ENCODE results near the gene CRYBB1.
A peak's percentile ranks its signal among the peaks of the same experiment; 100 is the strongest.

CRYBB1 gene

DNA sequence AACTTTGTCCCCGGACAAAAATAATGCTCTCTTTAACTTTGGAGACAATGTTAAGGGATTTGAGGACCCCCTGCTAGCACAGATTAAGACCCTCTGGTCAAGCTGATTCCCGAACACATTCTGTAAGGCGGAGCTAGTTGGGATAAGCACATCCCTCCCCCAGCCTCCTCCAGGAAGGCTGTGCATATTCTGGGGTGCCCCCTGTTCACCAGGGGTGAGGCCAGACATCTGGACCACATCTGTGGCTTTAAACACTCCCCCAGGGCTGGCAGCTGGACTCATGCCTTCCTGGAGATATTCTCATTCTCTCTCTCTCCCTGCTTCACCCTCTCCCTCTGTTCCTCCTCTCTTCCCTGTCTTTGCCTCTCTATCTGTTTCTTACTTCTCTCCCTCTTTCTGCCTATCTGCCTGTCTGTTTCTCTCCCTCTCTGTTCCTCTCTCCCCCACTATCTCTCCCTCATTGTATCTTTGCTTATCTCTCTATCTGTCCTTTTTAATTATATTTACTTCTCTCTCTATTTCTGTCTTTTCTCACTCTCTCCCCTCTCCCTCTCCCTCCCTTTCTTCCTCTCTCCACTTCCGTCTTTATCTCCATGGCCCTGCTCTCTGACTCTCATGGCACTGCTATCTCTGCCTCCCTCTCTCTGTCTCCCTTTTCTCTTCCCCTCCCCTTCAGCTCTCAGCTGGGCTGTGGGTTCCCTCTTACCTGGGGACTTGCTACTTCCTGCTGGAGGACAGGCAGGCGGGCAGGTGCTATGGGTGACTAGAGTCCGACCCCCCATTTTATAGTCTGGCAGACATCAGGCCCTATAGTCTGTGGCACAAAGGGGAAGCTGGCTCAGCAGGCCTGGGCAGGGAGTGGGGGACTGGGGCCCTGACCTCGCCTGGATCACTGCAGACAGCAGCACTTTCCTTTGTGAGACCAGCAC lies at the start of gene CRYBB1:
CRYBB1 (minus strand) TSS at position 757 of the 929 bp plus-strand sequence. CDS start 1,708 bp downstream, outside the sequence.
- DNase-seq = no peak

DNA sequence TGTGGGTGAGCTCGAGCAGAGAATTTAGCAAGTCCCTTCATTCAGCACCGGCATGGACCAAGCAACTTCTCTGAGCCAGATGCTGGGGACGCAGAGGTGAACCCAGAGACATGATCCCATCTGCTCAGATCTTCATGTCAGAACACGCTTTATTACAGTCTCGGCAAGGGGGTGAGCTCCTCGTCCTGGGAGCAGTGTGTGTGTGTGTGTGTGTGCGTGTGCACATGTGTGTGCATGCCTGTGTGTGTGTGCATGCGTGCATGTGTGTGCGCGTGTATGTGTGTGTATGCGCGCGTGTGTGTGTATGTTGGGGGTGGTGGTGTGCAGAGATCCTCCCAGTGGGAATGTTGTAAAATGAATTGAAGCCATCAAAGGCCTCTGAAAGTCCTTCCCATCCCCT lies 49.3 kb upstream of the CRYBB1 start:
- DNase-seq = no peak

DNA sequence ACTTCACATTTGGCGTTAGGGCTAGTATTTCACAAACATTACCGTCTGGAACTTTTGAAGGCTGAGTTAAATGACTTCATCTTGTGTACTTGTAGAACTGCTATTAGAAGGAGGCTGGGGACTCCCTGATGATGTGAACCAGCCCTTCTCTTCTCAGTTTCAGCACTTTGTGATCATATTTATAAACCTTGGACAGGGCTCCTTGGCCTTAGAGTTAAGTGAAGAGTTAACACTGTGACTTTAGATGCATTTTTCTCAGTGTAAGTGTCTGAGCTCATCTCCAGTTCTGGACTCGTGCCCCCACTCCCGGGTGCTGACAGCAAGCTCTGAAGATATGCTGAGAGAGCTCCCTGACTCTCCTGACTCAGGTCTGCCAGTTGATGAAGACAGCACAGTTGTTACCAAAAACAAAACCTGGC lies 48.0 kb upstream of the CRYBB1 start:
- DNase-seq = no peak

DNA sequence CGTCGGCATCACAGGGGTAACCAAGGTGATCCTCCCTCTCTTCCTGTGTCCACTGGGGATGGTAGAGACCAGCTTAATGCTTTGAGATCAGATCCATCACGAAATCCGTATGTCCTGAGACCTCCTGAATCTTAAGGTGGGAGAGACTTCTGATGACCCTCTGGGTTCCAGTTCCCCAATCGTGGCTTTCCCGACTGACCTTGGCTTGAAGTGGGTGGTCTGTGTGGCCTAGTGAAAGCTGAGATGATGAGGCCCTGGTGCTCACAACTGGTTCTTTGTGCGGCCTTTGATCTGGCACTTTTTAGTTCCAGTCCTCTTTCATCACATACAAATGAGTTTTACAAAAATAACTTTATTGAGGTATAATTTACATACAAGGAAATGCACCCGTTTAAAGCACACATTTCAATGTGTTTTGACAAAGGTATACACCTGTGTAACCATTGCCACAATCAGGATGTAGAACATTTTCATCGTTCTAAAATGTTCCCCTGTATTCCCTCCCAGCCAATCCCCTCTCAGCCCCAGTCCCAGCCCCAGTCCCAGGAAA lies 45.6 kb upstream of the CRYBB1 start:
- DNase-seq = no peak

DNA sequence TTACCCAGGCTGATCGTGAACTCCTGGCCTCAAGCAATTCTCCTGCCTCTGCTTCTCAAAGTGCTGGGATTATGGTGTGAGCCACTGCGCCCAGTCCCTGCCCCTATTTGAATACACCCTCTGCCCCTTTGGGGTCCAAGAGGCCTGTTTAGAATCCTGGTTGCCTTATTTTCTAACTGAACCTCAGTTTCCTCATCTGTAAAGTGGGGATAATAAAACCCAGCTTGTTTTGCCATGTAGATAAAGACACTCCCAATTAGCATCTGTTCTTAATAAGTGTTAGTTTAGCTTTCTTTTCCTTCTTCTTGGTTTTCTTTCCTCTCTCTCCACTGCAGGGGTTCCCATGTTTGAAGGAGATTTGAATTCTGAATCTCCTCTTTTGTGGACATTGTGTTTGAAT lies 44.3 kb upstream of the CRYBB1 start:
- DNase-seq = no peak

DNA sequence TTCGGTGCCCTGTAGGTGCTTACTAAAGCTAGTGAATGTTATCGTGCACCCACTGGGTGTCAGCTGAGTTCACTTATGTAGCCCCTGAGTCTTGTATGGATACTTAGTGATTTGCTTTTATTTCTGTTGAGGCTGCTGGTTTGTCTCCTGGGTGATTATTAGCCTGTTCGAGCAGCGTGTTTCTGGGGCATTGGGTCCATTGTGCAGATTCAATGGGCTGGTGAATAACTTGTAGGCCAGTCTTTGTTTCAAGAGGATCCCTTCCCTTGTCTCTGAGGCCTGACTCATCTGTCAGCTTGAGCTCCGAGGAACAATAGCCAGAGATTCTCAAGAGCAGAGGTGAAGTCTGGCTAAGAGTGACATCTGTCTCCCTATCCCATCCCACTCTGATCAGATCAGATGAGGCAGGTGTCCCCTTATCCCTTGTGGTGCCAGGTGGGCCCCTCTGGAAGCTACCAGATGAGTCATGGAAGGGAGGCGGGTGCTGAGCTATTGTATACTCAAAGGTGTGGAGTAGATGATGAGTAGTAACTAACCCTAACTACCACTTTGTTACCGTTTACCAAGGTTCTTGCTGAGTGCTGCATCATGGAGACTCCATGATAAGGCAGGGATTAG lies 43.2 kb upstream of the CRYBB1 start:
- peak; percentile 28 for DNase-seq

DNA sequence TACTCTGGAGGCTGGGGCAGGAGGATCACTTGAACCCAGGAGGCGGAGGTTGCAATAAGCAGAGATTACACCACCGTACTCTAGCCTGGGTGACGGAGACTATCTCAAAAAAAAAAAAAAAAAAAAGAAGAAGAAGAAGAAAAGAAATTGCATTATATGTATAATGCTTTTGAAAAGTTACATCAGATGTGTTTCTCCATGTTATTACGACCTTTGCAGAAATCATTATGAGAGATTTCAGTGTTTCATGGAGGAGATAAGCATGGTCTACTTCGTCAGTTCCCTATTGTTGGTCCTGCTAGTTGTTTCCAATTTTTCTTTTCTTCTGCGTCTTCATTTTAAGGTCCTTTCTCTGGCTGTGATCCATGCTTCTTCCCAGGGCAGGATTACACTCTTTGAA lies 42.5 kb upstream of the CRYBB1 start:
- DNase-seq = no peak

DNA sequence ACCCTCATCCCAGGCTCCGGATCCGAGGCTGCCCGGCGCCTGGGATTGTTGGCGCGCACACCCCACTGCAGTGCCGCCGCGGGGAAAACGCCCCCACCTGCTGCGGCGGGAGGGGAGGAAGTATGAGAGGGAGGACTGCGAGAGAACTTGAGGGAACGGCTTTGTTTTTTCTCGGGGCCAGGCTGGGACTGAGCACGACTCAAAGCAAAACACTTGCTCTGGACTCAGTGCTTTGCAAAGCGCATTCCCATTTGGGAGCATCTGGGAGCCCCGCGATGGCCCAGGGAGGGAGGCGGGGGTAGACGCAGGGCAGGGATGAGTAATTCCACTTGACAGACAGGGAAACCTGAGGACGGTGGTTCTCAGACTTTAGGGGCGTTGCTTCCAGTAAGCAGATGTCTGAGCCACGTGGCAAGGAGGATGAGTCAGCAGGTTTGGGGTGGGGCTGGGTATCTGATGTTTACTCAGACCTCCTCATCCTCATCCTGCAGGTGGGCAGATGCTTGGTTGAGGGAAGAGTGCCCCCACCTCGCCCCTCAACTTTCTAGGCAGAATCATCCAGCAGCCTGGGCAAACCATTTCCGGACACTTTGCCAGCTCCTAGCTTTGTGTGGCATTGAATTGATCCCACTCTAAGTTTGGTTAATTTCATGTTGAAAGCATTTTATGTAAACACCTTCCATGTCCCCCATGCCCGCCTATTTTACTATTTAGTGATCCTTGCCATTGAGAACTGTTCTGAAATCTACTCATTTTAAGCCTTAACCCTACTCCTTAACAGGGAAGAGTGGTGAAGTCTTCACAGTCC lies 41.0 kb upstream of the CRYBB1 start:
- DNase-seq = peak; percentile 78

DNA sequence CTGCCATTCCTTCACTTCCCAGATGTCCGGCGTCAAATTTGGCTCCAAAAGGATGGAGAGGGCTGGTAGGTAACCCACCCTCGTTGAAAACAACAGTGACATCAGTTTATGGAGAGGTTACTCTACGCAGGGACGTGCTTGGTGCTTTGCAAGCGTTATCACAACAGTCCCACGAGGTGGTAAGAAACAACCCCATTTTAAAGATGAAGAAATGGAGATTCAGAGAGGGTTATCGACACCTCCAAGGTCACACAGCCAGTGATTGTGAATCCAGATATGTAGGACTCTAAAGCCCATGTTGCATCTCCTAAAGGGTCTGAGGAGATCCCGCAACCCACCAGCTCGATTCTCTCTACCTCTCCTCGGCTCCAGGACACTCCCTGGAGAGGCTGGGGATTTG lies 40.3 kb upstream of the CRYBB1 start:
- DNase-seq = no peak

DNA sequence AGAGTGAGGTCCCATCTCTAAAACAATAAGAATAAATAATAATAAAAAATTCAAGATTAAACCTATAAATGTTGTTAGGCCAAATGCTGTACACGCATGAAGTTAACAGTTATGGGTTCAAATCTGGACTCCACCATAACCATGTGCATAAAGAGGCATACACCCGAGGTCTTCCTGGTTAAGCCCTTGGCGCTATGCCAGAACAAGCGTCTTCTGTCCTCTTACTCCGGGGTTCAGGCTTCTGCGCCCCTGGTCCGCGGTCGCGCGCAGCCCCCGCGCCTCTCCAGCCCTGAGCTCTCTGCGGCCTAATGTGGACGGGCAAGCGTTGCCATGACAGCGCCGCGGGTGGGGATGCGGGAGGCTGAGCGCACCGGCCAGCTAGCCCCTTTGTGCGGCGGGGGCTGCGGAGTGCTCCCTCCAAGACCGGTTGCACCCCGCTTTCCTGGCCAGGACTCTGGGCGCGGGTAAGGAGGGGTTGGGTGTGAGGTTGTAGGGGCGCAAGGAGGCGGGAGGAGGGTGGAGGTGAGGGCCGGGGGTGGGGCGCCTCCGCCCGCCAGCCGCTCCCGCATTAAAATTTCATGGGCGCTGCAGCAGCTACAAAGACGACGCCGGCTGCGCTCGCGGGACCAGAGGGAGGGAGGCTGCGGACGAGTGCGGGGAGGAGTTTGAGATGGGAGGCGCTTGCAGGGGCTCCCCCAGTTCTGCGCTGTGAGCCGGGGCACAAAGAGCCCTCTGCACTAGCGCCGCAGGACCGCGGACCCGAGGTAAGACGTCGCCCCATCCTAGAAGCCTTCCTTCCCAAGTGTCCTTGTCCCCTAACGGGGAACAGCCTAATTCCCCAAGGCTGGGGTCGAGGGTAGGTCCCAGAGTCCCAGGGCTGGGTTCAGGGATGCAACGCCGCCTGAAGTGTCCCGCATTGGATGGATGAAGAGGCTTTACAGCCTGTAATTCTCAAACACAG lies 39.3 kb upstream of the CRYBB1 start, which contains the start of gene MIAT:
MIAT (plus strand) TSS at position 698 of the 961 bp plus-strand sequence.
- DNase-seq = peak; percentile 31

DNA sequence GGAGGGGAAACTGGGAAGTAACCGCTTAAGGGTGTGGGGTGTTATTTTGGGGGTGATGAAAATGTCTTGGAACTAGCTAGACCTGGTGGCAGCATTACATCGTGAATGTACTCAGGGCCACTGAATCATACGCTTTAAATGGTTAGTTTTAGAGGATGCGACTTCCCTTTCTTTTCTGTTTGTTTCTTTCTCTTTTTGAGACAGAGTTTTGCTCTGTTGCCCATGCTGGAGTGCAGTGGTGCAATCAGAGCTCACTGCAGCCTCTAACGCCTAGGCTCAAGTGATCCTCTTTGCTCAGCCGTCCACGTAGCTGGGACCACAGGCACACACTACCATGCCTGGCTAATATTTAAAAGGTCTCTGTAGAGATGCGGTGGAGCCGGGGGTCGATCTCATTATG lies 34.0 kb upstream of the CRYBB1 start:
- DNase-seq = no peak

DNA sequence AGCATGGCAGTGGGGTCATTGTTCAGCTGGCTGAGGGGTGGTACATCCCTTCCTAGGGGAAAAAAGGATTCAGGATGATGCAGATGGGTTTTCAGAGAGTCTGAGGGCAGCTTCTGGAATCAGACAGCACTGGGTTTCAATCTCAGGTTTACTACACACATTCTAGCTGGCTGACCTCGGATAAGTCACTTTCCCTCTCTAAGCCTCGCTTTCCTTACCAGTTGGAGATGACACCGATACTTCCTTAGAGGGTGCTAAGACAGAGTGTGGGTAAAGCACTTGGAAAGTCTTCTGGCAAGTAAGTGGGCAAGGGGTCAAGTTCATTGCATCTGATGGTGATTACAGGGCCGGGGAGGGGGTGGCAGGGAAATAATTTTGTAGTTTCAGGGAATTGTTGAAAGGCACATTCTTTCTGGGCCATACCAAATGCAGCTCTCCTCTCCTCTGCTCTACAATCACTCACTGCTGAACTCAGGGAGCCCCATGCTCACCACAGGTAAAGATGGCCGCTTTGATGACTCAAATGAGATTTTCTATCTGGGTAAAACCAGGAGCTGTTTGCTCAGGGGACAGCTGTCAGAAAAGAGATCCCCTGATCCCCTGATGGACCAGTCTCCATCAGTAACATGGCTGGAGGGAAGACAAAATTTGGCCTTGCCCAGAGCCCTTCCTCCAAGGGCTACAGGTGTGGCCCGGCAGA lies 33.0 kb upstream of the CRYBB1 start:
- no peak for DNase-seq

DNA sequence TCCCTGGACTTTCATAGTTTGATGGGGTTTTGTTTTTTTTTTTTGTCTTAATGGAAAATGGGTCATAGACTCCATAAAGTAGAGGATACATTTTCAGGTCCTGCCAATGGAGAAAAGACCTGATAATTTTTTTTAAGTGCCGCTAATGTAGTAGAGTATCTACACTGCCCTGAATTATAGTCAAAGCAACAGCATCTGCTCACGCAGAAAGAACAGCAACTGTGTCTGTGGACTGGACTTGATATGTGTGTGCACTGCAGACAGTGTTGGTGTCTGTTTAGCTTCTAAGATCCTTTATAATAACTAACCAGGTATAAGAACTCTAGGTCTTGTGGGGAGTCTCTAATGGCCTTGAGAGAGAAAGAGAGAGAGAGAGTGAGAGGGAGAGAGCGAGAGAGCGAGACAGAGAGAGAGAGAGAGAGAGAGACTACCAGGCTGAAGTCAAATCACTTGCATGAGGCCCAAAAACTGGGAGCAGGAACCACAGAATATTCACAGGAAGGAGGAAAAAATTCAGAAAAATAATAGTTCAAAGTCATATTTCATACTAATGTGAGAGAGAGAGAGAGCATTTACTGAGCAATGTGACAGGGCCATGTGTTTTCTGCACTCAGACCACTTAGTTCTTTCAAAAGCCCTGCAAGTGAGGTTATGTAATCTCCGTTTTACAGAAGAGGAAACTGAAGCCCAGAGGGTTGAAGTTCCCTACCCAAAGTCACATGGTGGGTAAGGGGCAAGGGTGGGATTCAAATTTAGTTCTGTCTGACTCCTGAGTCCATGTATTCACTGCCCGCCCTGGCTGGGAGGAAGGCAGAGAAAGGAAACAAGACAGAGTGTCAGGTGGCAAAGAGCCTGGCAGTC lies 30.9 kb upstream of the CRYBB1 start:
- DNase-seq = peak; percentile 68

DNA sequence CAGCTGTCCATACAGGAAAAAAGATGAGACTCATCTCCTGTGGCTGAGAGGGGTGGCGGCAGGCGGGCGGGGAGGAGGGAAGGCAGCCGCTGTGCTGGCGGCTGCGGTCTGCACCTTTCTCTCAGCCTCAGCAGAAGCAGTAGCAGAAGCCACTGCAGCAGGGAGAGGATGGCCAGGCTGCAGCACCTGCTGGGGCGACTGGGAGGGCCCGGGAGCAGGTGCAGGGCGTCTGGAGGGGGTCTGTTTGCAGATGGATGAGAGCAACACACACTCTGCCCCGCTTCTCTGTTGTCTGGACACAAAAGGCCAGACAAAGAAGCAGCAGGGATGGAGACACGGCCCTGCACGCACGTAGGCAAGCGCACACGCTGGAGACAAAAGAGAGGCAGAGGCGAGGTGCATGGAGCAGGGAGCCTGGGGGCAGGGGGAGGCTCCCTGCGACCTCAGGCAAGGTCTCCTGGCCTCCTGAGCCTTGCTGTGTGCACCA lies 30.2 kb upstream of the CRYBB1 start:
- DNase-seq = peak; percentile 75

DNA sequence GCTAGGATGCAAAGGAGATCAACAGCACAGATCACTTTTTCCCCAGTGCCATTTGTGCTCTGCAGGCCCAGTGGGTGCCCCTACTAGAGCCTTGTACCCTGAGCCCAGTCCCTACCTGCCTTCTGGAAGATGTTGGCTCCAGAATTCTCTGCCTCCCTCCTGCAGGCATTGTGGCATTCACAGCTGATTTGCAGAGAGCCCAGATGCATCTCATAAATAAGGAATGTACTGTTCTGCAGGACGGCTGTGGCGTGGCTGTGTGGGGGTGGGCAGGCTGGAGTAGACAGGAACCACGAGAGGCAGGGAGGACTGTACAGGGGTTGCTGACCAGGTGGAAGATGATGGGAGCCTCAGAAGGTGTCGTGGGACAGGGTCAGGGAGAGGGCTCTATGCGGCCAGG lies 28.3 kb upstream of the CRYBB1 start:
- no peak for DNase-seq

DNA sequence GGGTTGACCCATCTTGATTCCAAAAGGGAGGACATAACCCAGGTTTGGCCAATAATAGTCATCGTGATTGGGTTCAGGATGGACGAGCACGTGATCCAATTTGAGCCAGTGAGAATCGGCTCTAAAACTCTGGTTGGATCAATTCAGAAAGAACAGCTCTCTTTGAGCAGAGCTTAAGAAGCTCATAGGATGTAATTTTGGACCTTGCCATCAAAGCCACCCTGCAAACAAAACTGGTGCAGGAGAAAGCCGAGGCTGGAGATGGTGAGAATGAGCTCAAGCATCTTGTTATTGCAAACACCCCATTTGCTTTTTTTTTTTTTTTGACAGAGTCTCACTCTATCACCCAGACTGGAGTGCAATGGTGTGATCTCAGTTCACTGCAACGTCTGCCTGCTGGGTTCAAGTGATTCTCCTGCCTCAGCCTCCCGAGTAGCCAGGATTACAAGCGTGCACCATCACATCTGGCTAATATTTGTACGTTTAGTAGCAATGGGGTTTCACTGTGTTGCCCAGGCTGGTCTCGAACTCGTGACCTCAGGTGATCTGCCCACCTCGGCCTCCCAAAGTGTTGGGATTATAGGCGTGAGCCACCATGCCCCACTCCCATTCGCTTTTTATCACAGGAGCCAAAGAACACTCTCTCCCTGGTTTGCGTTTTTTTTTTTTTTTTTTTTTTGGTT lies 25.7 kb upstream of the CRYBB1 start:
- DNase-seq = no peak

DNA sequence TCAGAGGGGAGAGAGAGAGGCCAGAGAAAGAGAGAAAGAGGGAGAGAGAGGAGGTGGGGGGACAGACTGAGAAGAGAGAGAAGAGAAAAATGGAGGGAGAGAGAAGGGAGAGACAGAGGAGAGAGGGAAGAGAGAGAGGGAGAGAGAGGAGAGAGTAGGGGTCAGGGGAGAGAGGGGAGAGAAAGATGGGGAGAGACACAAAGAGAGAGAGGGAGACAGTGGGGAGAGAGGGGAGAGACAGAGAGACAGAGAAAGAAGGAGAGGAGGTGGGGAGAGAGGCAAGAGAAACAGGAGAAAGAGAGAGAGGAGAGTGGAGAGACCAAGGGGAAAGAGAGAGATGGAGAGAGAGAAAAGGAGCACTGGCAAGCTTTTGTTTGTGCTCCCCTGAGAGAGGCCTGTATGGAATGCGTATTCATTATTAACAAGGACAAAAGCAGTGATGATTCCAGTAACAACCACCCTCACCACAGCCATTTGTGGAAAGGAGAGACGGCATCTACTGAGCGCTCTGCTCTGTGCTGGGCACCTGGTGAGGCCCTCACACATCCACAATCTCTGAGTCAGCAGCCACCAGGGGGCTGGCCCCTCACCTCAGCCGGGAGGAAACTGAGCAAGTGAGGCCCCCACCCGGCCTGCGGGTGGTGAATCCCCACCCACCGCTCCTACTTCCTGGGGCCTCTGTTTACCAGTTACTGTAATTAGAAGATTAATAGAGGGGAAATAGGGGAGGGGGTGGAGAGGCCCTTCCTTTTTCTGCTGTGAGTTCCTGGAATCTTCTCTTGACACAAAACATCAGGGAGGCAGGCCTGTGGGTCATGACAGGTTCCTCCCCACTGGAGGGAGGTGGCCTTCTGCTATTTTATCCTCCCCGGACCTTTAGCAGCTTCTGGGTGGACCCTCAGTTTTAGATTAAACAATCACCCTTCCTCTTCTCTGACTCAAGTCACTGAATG lies 24.9 kb upstream of the CRYBB1 start:
- DNase-seq = no peak

DNA sequence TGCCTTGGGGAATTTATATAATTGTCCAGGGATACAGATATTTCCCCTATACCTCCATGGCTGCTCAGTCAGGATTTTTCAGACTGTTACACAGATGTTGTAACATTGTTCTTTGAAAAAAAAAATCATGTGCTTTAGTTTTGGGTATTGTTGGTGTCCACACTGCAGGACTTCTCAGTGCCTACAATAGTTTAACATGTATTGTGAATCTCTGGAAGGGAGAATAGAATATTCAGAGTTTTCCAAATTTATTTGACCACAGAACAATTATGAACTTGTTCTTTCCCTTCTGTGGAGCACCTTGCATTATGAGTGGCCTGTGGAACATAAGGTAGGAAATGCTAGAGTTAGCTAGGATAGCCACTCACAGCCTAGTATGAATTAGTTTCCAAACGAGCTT lies 18.5 kb upstream of the CRYBB1 start:
- DNase-seq = no peak
